SK-N-SH treated with all-trans-retinoic acid at 6 μM for 48 hours (cell line): ENCODE data around the gene GLDC.

Source experiments
- ATAC-seq: fragments of 200-7000 bp; cut with Tn5 transposase; 3 replicates; pipeline ENCODE4 v1.9.1; 2020; ENCODE audit warnings: mild to moderate bottlenecking, moderate library complexity
- ARNTL ChIP-seq: fragments of 450-650 bp; formaldehyde crosslinking; IDR thresholded peaks from 2 replicates; pipeline ENCODE4 v1.5.0; 2020; ENCODE audit warnings: low read depth, mild to moderate bottlenecking, moderate library complexity, borderline replicate concordance
- BACH2 ChIP-seq: fragments of 250-450 bp; sonication (Bioruptor Pico); IDR thresholded peaks from 2 replicates; pipeline ENCODE4 v1.9.0; 2021; ENCODE audit warnings: mild to moderate bottlenecking, borderline replicate concordance
- CREB5 ChIP-seq: fragments of 250-450 bp; sonication (Bioruptor Pico); IDR thresholded peaks from 2 replicates; pipeline ENCODE4 v1.5.1; 2020; ENCODE audit warnings: low read depth, mild to moderate bottlenecking, moderate library complexity
- CSRNP3 ChIP-seq: fragments of 250-450 bp; sonication (Bioruptor Pico); IDR thresholded peaks from 2 replicates; pipeline ENCODE4 v1.5.1; 2021; ENCODE audit warnings: mild to moderate bottlenecking, moderate library complexity
- ESRRG ChIP-seq: fragments of 250-450 bp; sonication (Bioruptor Pico); IDR thresholded peaks from 2 replicates; pipeline ENCODE4 v1.6.1; 2021; ENCODE audit warnings: mild to moderate bottlenecking
- GLIS3 ChIP-seq: fragments of 250-450 bp; sonication (Bioruptor Pico); IDR thresholded peaks from 2 replicates; pipeline ENCODE4 v1.5.0; 2020; ENCODE audit warnings: mild to moderate bottlenecking, moderate library complexity
- OSR1 ChIP-seq: fragments of 250-450 bp; sonication (Bioruptor Pico); IDR thresholded peaks from 2 replicates; pipeline ENCODE4 v1.8.0; 2022; ENCODE audit warnings: moderate library complexity, mild to moderate bottlenecking, inconsistent platforms
- PATZ1 ChIP-seq: fragments of 250-450 bp; sonication (Bioruptor Pico); IDR thresholded peaks from 2 replicates; pipeline ENCODE4 v1.8.0; 2020; ENCODE audit warnings: mild to moderate bottlenecking, moderate library complexity, borderline replicate concordance
- POU6F1 ChIP-seq: fragments of 250-450 bp; sonication (Bioruptor Pico); IDR thresholded peaks from 2 replicates; pipeline ENCODE4 v1.8.0; 2021; ENCODE audit warnings: low read depth, mild to moderate bottlenecking, moderate library complexity, borderline replicate concordance
- PPARA ChIP-seq: fragments of 250-450 bp; sonication (Bioruptor Pico); IDR thresholded peaks from 2 replicates; pipeline ENCODE4 v1.5.0; 2020; ENCODE audit warnings: mild to moderate bottlenecking, borderline replicate concordance
- RARB ChIP-seq: fragments of 250-450 bp; sonication (Bioruptor Pico); IDR thresholded peaks from 2 replicates; pipeline ENCODE4 v1.8.0; 2021; ENCODE audit warnings: mild to moderate bottlenecking, moderate library complexity
- SNAI2 ChIP-seq: fragments of 250-450 bp; sonication (Bioruptor Pico); IDR thresholded peaks from 2 replicates; pipeline ENCODE4 v1.5.0; 2020; ENCODE audit warnings: mild to moderate bottlenecking, moderate library complexity
- TCF4 ChIP-seq: fragments of 250-450 bp; sonication (Bioruptor Pico); IDR thresholded peaks from 2 replicates; pipeline ENCODE4 v1.8.0; 2021; ENCODE audit warnings: mild to moderate bottlenecking, moderate library complexity, borderline replicate concordance
- TOX ChIP-seq: fragments of 250-450 bp; sonication (Bioruptor Pico); IDR thresholded peaks from 2 replicates; pipeline ENCODE4 v1.8.0; 2021; ENCODE audit warnings: mild to moderate bottlenecking, moderate library complexity, borderline replicate concordance
- TSHZ2 ChIP-seq: fragments of 250-450 bp; sonication (Bioruptor Pico); IDR thresholded peaks from 2 replicates; pipeline ENCODE4 v1.5.0; 2020; ENCODE audit warnings: mild to moderate bottlenecking, moderate library complexity
- ZC3H10 ChIP-seq: fragments of 250-450 bp; sonication (Bioruptor Pico); IDR thresholded peaks from 2 replicates; pipeline ENCODE4 v1.5.1; 2021; ENCODE audit warnings: mild to moderate bottlenecking, moderate library complexity
- ZFP3 ChIP-seq: fragments of 250-450 bp; sonication (Bioruptor Pico); IDR thresholded peaks from 2 replicates; pipeline ENCODE4 v1.5.0; 2020; ENCODE audit warnings: mild to moderate bottlenecking, moderate library complexity
- ZFP30 ChIP-seq: fragments of 450-650 bp; formaldehyde crosslinking; IDR thresholded peaks from 2 replicates; pipeline ENCODE4 v1.5.0; 2022; ENCODE audit warnings: mild to moderate bottlenecking, moderate library complexity
- ZNF565 ChIP-seq: fragments of 450-650 bp; formaldehyde crosslinking; conservative IDR thresholded peaks from 2 replicates; pipeline ENCODE4 v1.5.0; 2020; ENCODE audit warnings: low read depth, mild to moderate bottlenecking, moderate library complexity
- ZNF70 ChIP-seq: fragments of 450-650 bp; formaldehyde crosslinking; IDR thresholded peaks from 2 replicates; pipeline ENCODE4 v1.5.0; 2020; ENCODE audit warnings: mild to moderate bottlenecking, moderate library complexity
- ZNF8 ChIP-seq: fragments of 450-650 bp; formaldehyde crosslinking; IDR thresholded peaks from 2 replicates; pipeline ENCODE4 v1.5.0; 2020; ENCODE audit warnings: mild to moderate bottlenecking, moderate library complexity

The GLDC gene

GRCh38 chr9:6576987-6577386 is 68.5 kb downstream of the GLDC start:
- TF ChIP-seq ZNF70 (CRISPR knock-in tag): no peak
- TF ChIP-seq PATZ1 (CRISPR knock-in tag): no peak
- no peak for TF ChIP-seq CSRNP3 (CRISPR knock-in tag)
- TF ChIP-seq TOX (CRISPR knock-in tag): no peak
- no peak for TF ChIP-seq OSR1 (CRISPR knock-in tag)
- no peak for TF ChIP-seq BACH2 (CRISPR knock-in tag)
- TF ChIP-seq RARB (CRISPR knock-in tag): no peak
- no peak for TF ChIP-seq GLIS3 (CRISPR knock-in tag)
- TF ChIP-seq TSHZ2 (CRISPR knock-in tag): no peak
- TF ChIP-seq ZFP30: no peak
- TF ChIP-seq ZNF565: no peak
- no peak for TF ChIP-seq ESRRG
- no peak for TF ChIP-seq POU6F1 (CRISPR knock-in tag)
- no peak for TF ChIP-seq PPARA
- TF ChIP-seq SNAI2 (CRISPR knock-in tag): no peak
- TF ChIP-seq ZNF8 (CRISPR knock-in tag): no peak
- no peak for TF ChIP-seq ZC3H10 (CRISPR knock-in tag)
- no peak for TF ChIP-seq ARNTL (CRISPR knock-in tag)
- no peak for TF ChIP-seq CREB5 (CRISPR knock-in tag)
- no peak for ATAC-seq

- TF ChIP-seq TSHZ2 (CRISPR knock-in tag) (no peak), ZFP3 (no peak), TCF4 (CRISPR knock-in tag) (no peak), ZNF70 (CRISPR knock-in tag) (no peak)
- no peak for ATAC-seq
Measured at GRCh38 chr9:6575324-6576034, 70.0 kb downstream of the GLDC start.
